HG03439 (cell line): ENCODE data around the gene NBPF11.
"Not testable (repeated sequence)": the region's sequence is repeated elsewhere in the genome, so short reads cannot be mapped to it uniquely, and the experiment has no call there.

Source experiments
- ATAC-seq: cut with Tn5 transposase; IDR thresholded peaks from one replicate; pipeline ENCODE4 v1.9.1; 2021; ENCODE audit warnings: mild to moderate bottlenecking, moderate library complexity; ENCODE audit not compliant: unreplicated experiment

The NBPF11 gene, protein sequence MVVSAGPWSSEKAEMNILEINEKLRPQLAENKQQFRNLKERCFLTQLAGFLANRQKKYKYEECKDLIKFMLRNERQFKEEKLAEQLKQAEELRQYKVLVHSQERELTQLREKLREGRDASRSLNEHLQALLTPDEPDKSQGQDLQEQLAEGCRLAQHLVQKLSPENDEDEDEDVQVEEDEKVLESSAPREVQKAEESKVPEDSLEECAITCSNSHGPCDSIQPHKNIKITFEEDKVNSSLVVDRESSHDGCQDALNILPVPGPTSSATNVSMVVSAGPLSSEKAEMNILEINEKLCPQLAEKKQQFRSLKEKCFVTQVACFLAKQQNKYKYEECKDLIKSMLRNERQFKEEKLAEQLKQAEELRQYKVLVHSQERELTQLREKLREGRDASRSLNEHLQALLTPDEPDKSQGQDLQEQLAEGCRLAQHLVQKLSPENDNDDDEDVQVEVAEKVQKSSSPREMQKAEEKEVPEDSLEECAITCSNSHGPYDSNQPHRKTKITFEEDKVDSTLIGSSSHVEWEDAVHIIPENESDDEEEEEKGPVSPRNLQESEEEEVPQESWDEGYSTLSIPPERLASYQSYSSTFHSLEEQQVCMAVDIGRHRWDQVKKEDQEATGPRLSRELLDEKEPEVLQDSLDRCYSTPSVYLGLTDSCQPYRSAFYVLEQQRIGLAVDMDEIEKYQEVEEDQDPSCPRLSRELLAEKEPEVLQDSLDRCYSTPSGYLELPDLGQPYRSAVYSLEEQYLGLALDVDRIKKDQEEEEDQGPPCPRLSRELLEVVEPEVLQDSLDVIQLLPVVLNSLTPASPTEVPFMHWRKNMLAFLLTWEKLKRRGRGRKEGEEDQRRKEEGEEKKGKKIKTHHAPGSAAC

GRCh38 chr1:148151911-148152656 is at the start of gene NBPF11:
TSS of gene NBPF11 (minus strand) at chr1:148152281. CDS start at chr1:148127003, 25,278 bp downstream.
- peak; percentile 88 for ATAC-seq

GRCh38 chr1:148197396-148197795 is 45.3 kb upstream of the NBPF11 start:
- not testable (repeated sequence) for ATAC-seq

DNA sequence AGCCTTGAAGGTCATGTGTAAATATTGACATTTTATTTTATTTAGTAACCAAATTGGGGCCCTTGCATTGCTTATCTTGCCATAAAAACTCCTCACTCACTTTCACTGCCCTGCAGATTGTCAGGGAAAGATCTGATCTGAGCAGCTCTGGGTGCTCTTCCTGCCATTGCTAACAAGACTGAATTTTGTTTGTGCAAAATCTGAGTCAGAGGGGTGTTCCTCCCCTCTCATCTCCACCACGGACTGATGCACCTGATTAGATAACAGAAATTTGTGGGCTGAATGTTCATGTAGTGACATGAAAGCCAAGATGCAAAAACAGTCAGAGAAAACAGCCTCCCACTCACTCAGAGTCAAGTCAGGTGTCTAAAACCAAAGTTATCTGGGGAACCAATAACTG is 44.9 kb upstream of the NBPF11 start:
- ATAC-seq, result not testable (repeated sequence)

GRCh38 chr1:148195115-148195514 is 43.0 kb upstream of the NBPF11 start:
- ATAC-seq, result not testable (repeated sequence)

- ATAC-seq, result not testable (repeated sequence)
Observed at GRCh38 chr1:148188768-148189167, 36.7 kb upstream of the NBPF11 start.

GRCh38 chr1:148178682-148179081 is 26.6 kb upstream of the NBPF11 start:
- ATAC-seq, result not testable (repeated sequence)

DNA sequence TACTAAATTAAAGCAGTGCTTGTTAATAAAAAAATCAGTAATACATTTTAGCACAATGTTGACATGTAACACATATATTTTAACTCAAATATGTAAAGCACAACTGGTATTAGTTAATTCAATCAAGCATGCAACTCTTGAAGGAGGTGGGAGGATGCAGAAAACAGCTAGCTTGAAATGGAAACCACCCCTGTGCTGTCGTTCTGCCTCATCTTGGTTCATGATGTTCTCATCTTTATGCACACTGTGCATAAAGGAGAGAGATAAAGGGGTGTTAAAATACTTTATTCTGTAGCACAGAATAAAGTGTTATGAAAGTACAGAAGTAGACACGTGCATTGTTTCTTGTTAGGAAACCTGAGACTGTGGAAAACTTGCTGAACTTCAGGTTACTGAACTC is 23.3 kb upstream of the NBPF11 start:
- not testable (repeated sequence) for ATAC-seq

DNA sequence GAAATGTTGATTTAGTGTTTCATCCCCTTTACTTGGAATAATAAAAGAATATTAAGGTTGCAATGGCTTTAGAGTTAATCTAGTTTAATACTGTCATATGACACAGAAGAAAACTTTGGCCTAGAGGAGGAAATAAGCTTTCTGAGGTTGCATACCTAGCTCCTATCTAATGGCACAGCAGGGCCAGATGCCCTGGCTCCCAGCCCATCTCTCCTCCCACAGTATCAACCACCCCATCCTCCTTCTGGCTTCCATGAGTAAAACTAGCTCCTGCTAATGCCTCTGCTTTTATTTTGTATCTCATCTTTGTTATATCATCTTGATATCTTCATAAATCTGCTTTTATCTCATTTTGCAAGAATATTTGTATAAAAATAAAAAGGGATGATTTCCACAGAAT is 19.9 kb upstream of the NBPF11 start:
- not testable (repeated sequence) for ATAC-seq

DNA sequence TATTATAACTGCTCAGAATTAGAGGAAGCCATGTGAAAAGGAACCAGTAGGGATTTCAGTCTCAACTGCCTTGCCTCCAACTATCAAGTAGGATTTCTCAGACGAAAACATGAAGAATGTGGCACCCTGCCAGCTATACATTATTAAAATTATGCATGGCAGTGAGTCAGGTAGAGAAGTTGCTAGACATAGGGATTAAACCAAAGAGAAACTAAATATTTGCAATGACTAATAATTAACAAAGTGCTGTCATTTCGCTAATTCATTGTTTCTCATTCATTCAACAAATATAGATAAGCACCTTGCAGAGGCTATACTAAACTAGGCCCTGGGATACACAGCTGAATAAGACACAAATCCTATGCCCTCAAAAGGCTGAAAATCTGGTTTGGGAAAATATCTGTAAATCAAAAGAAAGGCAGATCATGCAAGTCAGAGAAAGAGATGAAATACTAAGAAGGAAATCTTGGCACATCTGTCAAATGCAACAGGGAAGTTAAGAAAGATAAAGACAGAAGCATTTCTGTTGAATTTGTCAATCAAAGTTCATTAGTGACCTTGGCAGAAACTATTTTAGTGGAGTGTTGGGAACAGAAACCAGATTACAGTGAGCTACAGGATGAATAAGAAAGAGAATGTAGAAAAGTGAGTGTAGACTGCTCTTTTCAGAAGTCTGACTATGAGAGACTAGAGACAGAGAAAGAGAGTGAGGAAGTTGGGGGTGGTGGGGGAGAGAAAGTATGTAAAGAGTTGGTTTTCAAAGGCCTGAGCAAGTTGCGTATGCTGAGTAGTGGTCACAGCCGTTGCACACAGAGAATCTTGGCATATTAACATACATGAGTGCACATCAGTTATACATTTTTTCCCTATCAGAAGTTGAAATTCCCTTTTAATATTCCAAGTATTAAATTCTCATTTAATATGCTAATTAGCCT is 14.7 kb upstream of the NBPF11 start:
- ATAC-seq, result no peak

- no peak for ATAC-seq
Observed at GRCh38 chr1:148162363-148162762, 10.3 kb upstream of the NBPF11 start.

- no peak for ATAC-seq
Observed at GRCh38 chr1:148161053-148161901, 9.2 kb upstream of the NBPF11 start.

DNA sequence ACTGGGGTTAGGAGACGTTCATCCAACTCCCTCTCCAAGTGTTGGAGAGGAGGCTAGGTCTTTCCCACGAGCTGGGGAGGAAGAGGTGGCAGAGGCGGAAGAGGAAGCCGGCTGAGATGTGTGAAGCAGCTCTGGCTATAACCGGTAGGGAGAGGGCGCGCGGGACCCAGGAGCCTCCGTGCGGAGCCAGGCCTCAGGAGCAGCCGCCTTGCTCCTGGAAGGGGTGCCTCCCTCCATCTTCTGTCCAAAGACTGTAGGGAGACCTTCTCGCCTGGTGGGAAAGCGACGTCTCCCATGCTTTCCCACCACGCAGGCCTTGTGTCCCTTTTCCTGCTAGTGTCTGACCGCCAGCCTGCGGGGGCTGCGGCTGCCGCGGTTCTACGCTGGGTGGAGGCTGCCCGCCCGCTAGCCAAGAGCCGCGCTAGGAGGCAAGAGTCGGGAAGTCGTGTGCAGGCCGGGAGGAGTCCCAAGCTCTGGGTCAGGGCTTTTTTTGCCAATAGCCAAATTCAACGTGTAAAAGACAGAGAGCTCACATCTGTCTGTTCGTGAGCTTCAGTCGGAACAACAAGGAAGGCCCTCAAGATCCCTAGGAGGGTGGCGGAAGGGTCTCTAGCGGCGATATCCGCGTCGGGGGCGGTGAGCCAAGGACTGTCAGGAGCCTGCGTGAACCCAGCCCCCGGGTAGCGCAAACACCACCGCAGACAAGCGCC is 8.4 kb upstream of the NBPF11 start:
- ATAC-seq, result no peak

DNA sequence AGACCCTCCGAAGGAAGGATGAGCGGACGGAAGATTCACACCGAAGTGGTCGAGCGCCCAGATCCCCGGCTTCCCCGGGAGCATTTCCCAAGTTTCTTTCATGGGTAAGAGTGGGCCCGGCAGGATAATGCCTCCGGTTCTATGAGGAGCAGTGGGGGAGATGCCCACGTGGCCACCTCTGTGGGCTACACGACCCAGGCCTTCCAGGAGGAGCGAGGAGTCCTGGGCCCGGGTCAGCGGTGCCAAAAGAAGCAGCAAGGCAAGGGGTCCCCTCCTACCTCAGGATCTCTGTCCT is 7.9 kb upstream of the NBPF11 start:
- no peak for ATAC-seq

DNA sequence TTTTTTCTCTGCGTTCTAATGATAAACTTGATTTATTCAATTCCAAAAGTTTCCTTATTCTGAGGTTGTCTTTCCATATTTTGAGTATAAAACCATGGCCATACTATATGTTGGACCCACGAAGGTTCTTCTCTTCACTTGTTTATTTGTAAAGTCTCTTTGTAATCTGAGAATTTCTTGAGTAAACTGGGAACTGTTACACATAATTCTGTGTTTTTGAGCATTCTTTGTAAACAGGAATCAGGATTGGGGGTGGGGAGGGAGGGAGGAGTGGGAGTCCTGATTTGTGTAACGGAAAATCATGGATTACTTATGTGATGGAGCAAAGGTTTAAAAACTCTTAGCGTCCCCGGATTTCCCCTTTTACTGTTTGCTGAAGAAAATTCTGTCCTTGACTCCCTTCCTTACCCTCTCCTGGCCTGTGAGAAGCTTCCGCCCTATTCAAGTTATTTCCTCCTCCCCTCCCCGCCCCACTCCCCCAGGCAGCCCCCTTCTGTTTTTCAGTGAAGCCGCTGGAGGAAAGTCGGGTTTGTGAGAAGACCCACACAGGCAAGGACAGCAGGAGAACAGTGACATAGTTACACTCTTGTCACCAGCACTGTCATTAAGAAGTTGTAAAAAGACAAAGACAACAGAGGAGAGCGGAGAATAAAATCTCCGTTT is 6.4 kb upstream of the NBPF11 start:
- ATAC-seq, result no peak

GRCh38 chr1:148157803-148158202 is 5.7 kb upstream of the NBPF11 start:
- ATAC-seq, result not testable (repeated sequence)

DNA sequence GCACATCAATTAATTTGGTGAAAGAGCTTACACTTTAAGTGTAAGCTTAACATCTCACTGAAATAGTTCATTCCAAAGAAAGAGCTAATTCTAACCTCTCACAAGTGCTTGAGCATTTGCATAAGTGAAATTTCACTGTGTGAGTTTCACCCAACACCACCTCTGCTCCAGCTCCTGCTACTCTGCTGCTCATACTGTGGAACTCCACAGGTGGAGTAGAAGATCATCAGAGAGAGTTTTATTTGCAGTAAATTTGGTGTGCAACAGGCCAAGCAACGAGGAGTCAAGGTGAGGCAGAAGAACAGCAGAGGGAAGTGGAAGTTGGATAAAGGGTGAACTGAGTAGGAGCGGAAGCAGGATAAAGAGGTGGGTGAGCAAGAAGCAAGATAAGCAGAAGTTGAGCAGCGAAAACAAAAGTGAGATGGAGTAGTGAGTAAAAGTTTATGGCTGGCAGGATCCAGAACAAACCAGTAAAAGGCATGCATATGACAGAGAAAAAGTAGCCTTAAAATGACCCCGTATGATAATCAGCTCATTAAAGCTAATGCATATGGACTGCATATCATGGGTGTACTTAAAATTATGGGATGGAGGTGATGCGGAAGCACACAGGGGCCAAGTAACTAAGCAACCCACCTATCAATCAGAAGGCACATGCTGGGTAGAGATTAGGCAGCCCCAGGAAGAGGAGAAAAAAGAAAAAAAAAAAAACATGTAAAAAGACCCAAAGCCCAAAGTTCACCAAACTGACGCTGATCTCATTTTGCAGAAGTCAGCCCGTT is 3.6 kb upstream of the NBPF11 start:
- not testable (repeated sequence) for ATAC-seq

DNA sequence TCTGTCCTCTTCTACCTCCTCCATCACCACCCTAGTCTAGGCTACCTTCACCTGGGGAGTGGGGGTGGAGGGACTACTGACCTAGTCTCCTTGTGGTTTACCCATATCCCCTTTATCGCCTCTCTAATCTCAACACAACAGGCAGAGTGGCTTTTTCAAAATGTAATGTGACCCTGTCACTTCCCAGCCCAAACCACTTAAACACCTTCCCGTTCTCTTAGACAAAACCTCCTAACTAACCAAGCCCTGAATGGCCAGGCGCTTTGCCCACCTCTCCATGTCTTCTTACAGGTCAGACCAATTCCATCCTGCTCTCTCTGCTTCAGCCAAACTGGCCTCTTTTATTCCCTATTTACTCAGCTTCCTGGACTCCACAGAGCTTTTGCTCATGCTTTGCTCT is 714 bp upstream of the NBPF11 start:
- ATAC-seq, result not testable (repeated sequence)
